Activated T-cell treated with anti-CD3 and anti-CD28 coated beads, Interleukin-2, amount 50 U/mL, for 4 hours (primary cell): ENCODE measurements around the gene BRIP1. TPM values are rescaled to one million over a fixed set of nuclear protein-coding genes. Genes with fewer than 3 reads are reported as not detected.
"Not testable (repeated sequence)": the region's sequence is repeated elsewhere in the genome, so short reads cannot be mapped to it uniquely, and the experiment has no call there.

ENCODE experiments used
- ATAC-seq, 2 donors: fragments of 200-7000 bp; cut with Tn5 transposase; one replicate each; pipeline ENCODE4 v1.10.0; 2021
- DNase-seq: peaks from one replicate; pipeline ENCODE4 v3.0.0-alpha.2; 2020
- H3K27me3 Mint-ChIP-seq: one replicate; pipeline ENCODE4 v1.8.0; 2021; ENCODE audit warnings: low read depth, mixed read lengths
- H3K36me3 Mint-ChIP-seq: one replicate; pipeline ENCODE4 v1.8.0; 2022; ENCODE audit warnings: mixed read lengths; ENCODE audit not compliant: insufficient read depth
- H3K4me1 Mint-ChIP-seq: one replicate; pipeline ENCODE4 v1.8.0; 2021; ENCODE audit warnings: low read depth, mixed read lengths
- H3K4me3 Mint-ChIP-seq: one replicate; pipeline ENCODE4 v1.8.0; 2021; ENCODE audit warnings: mild to moderate bottlenecking, moderate library complexity, mixed read lengths
- H3K9me3 Mint-ChIP-seq: one replicate; pipeline ENCODE4 v1.8.0; 2021; ENCODE audit warnings: mixed read lengths
- total RNA-seq, 3 donors: library from RNA; stranded (reverse); gene quantifications; one replicate each; pipeline ENCODE4 v1.2.1, GENCODE V29; 2021

The BRIP1 gene
- total RNA-seq, 3 donors from 2014 or later = 5.0 to 5.8 (median 5.1) TPM

DNA sequence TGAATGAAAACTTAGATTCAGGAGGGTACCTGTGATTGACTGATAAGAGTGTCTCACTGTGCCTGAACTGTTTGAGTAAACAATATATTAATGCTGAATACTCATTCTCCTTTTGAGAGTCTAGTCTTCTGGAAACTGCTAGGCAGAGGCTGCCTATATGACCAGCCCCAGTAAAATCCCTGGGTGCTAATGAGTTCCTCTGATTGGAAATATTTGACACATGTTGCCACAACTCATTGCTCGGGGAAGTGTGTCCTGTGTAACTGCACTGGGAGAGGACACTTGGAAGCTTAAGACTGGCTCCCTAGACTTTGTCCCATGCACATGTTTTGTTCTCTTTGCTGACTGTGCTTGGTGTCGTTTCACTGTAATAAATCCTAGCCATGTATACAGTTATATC is 163.6 kb downstream of the BRIP1 start:
- H3K27me3 Mint-ChIP-seq = no peaks in the 10 kb centered on the region
- H3K36me3 Mint-ChIP-seq = no peaks in the 10 kb centered on the region
- no peak for DNase-seq
- no peaks in the 10 kb centered on the region for H3K4me1 Mint-ChIP-seq
- H3K9me3 Mint-ChIP-seq = peaks cover 57% of the 10 kb centered on the region
- H3K4me3 Mint-ChIP-seq = no peak overlapping the region
- ATAC-seq = no peak

DNA sequence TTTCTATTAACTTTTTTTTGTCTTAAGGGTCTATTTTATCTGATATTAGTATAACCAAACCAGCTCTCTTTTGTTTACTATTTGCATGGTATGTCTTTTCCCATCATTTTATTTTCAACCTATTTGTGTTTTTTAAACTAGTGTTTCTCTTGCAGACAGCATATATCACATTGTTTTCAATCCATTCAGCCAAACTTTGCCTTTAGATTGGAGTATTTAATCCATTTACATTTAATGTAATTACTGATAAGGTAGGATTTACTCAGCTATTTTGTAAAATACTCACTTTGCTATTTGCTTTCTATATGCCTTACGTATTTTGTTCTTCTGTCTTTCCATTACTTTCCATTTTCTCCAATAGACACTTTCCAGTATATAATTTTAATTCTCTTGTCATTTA is 164.3 kb downstream of the BRIP1 start:
- H3K4me1 Mint-ChIP-seq = no peaks in the 10 kb centered on the region
- ATAC-seq (no peak), DNase-seq (no peak)
- H3K9me3 Mint-ChIP-seq = peaks cover 54% of the 10 kb centered on the region
- no peak overlapping the region for H3K4me3 Mint-ChIP-seq
- H3K36me3 Mint-ChIP-seq = no peaks in the 10 kb centered on the region
- H3K27me3 Mint-ChIP-seq = no peaks in the 10 kb centered on the region

DNA sequence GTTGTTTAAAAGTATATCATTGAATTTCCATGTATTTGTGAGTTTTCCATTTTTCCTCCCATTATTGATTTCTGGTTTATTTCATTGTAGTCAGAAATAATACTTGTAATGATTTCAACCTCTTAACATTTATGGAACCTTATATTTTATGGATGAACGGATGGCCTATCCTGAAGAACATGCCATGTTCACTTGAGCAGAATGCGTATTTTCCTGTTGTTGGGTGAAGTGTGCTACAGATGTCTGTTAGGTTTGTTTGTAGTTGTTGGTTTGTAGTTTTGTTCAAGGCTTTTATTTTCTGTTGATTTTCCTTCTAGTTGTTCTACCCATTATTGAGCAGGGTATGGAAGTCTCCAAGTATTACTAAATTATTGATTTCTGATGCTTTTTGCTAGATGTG is 165.1 kb downstream of the BRIP1 start:
- DNase-seq (no peak), ATAC-seq (no peak)
- H3K27me3 Mint-ChIP-seq = no peaks in the 10 kb centered on the region
- no peaks in the 10 kb centered on the region for H3K4me1 Mint-ChIP-seq
- H3K36me3 Mint-ChIP-seq = no peaks in the 10 kb centered on the region
- H3K9me3 Mint-ChIP-seq = peaks cover 47% of the 10 kb centered on the region
- no peak overlapping the region for H3K4me3 Mint-ChIP-seq

DNA sequence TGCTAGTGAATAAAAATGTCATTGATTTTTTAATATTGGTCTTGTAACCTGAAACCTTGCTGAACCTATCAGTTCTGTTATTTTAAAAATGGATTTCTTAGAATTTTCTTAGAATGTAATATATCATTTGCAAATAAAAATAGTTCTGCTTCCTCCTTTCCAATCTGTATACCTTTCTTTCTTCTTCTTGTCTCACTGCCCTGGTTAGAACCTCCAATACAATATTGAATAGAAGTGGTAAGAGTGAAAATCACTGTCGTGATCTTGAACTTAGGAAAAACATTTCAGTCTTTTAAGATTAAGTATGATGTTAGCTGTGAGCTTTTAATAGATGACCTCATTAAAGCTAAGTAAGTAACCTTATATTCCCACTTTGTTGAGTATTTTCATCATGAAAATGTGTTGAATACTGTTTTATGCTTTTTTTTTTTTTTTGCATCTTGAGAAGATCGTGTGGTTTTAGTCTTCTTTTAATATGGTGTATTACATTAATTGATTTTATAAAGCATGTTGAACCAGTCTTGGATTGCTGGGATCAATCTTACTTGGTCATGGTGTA is 167.5 kb downstream of the BRIP1 start:
- Mint-ChIP-seq H3K27me3 (no peaks in the 10 kb centered on the region), H3K4me3 (no peak overlapping the region), H3K9me3 (peaks cover 32% of the 10 kb centered on the region), H3K36me3 (no peaks in the 10 kb centered on the region), H3K4me1 (no peaks in the 10 kb centered on the region)
- DNase-seq (no peak), ATAC-seq (no peak)

DNA sequence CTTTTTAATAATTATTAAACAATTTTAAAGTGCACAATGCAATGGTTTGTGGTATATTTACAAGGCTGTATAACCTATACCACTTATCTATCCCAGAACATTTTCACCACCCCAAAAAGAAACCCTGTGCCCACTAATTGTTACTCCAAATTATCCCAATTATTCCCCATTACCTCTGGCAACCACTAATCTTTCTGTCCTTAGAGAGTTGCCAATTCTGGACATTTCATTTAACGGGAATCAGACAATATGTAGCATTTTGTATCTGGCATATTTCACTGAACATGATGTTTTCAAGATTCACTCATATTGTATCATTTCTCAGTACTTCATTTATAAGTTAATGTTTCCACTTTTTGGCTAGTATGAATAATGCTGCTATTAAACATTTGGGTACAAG is 169.2 kb downstream of the BRIP1 start:
- no peaks in the 10 kb centered on the region for H3K4me1 Mint-ChIP-seq
- no peak for ATAC-seq
- H3K4me3 Mint-ChIP-seq = no peak overlapping the region
- peaks cover 4% of the 10 kb centered on the region for H3K36me3 Mint-ChIP-seq
- H3K9me3 Mint-ChIP-seq = peaks cover 14% of the 10 kb centered on the region
- H3K27me3 Mint-ChIP-seq = no peaks in the 10 kb centered on the region
- no peak for DNase-seq

DNA sequence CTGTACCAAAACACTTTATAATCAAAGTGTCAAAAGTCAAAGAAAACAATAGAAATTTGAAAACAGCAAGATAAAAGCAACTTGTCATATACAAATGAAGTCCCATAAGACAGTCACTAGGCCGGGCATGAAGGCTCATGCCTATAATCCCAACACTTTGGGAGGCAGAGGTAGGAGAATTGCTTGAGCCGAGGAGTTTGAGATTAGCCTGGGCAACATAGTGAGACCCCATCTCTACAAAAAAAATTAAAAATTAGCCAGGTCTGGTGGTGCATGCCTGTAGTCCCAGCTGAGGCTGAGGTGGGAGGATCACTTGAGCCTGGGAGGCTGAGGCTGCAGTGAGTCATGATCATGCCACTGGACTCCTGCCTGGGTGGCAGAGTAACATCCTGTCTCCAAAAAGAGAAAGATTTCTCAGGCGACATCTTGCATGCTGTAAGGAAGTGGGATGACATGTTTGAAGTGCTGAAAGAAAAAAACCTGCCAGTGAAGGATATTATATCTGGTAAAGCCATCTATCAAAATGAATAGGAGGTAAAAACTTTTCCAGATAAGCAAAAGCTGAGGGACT is 173.6 kb downstream of the BRIP1 start:
- no peak for ATAC-seq
- no peak for DNase-seq
- H3K4me3 Mint-ChIP-seq = no peak overlapping the region

DNA sequence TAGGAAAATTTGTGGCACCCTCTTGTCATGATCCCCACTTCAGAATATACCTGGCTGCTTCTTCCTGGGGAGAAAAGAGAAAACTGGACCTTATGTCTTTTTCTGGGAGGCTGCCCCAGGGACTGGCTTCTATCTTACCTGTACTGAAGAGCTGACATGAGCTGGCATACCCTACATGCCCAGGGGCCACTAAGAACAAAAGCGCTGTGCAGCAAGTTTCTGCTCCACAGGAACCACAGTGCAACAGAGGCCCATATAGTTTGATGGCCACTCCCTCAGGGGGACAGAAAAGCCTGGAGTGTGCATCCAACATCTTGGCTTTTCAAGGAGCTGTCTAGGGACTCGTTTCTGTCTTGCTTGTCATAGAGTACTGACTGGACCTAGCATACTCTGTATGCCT is 175.6 kb downstream of the BRIP1 start:
- Mint-ChIP-seq H3K4me1 (no peaks in the 10 kb centered on the region), H3K4me3 (no peak overlapping the region), H3K36me3 (peaks cover 11% of the 10 kb centered on the region)

More for the DNA sequence above, 173.6 kb downstream of the BRIP1 start:
- Mint-ChIP-seq H3K27me3 (no peaks in the 10 kb centered on the region), H3K4me1 (no peaks in the 10 kb centered on the region), H3K9me3 (no peaks in the 10 kb centered on the region), H3K36me3 (peaks cover 11% of the 10 kb centered on the region)

DNA sequence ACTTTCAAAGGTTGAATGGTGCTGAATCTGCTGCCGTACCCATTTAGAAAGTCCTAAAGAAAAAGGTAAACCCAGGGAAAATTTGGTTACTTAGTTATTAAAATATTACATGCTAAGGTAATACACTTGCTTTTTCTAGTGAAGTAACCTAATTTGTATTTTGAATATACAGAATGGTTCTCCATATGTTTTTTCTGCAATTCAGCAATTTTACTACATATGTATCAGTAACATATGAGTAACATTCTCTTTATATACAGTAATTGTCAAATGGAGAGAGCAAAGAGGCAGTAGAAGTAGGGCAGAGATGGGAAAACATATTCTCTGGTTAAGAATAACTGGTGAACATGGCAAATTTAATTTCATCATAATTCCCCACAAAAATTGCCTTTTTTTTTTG is 177.2 kb downstream of the BRIP1 start:
- H3K4me3 Mint-ChIP-seq = no peak overlapping the region
- H3K9me3 Mint-ChIP-seq = no peaks in the 10 kb centered on the region
- no peak for DNase-seq
- H3K36me3 Mint-ChIP-seq = peaks cover 11% of the 10 kb centered on the region
- no peaks in the 10 kb centered on the region for H3K27me3 Mint-ChIP-seq
- no peaks in the 10 kb centered on the region for H3K4me1 Mint-ChIP-seq
- no peak for ATAC-seq

More for the DNA sequence above, 175.6 kb downstream of the BRIP1 start:
- Mint-ChIP-seq H3K27me3 (no peaks in the 10 kb centered on the region), H3K9me3 (no peaks in the 10 kb centered on the region)
- ATAC-seq (no peak), DNase-seq (no peak)

DNA sequence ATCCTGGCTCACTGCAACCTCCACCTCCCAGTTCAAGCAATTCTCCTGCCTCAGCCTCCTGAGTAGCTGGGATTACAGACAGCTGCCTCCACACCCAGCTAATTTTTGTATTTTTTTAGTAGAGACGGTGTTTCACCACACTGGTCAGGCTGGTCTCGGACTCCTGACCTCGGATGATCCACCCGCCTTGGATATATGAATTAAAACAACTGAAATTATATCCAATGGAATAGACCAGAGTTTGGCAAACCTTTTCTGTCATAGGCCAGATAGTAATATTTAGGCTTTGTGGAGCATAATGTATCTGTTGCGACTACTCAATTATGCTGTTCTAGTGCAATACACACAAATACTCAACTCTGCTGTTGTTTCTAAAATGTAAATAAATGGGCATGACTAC is 178.5 kb downstream of the BRIP1 start:
- ATAC-seq (no peak), DNase-seq (no peak)
- H3K36me3 Mint-ChIP-seq = peaks cover 11% of the 10 kb centered on the region
- no peak overlapping the region for H3K4me3 Mint-ChIP-seq
- H3K9me3 Mint-ChIP-seq = no peaks in the 10 kb centered on the region
- H3K4me1 Mint-ChIP-seq = no peaks in the 10 kb centered on the region
- H3K27me3 Mint-ChIP-seq = no peaks in the 10 kb centered on the region

DNA sequence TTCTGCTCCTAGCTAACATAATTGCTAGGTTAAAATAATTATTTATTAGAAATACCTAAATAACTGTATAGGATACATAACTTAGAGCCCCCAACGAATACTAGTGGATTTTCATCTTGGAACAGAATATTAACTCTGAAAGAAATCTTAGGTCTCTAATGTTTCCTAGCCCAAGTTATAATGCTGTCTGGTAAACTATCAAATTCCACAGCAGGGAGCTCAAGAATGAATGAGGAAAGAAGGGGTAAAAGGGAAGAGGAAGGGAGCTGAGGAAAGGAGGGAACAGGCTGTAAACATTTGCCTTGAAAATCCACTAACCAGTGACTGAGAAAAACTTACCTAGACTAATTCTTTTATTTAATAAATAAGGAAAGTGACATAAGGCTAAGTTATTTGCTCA is 179.2 kb downstream of the BRIP1 start:
- ATAC-seq = no peak
- Mint-ChIP-seq H3K36me3 (peaks cover 7% of the 10 kb centered on the region), H3K27me3 (no peaks in the 10 kb centered on the region), H3K9me3 (no peaks in the 10 kb centered on the region), H3K4me1 (no peaks in the 10 kb centered on the region), H3K4me3 (no peak overlapping the region)
- DNase-seq = no peak

DNA sequence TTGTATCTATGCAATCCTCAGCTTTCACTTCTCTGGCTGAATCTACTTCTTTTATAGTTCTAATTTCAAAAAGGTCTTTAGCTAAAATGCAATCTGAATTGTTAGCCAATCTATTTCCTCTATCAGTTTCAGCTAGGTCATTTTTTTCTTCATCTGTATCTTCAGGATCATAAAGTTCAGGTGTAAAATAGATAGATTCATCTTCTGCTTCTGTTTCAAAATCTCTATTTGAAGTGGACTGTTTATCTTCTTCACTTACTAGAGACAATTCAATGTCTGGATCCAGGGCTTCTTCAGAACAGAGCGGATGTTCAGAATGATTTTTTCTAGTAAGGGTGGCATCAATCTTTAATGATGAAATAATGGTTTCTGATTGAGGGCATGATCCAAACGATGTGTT is 179.9 kb downstream of the BRIP1 start:
- peaks cover 6% of the 10 kb centered on the region for H3K36me3 Mint-ChIP-seq
- no peaks in the 10 kb centered on the region for H3K27me3 Mint-ChIP-seq
- no peaks in the 10 kb centered on the region for H3K9me3 Mint-ChIP-seq
- DNase-seq = no peak
- no peaks in the 10 kb centered on the region for H3K4me1 Mint-ChIP-seq
- no peak for ATAC-seq
- no peak overlapping the region for H3K4me3 Mint-ChIP-seq

DNA sequence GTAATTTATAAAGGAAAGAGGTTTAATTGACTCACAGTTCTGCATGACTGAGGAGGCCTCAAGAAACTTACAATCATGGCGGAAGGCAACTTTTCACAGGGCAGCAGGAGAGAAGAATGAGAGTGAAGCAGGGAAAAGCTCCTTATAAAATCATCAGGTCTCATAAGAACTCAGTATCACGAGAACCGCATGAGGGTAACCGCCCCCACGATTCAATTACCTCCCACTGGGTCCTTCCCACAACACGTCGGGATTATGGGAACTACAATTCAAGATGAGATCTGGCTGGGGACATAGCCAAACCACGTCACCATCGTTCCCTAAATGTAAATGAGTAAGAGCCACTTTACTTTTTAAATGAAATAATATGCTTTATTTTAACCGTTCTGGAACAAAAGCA is 182.4 kb downstream of the BRIP1 start:
- no peaks in the 10 kb centered on the region for H3K9me3 Mint-ChIP-seq
- DNase-seq (no peak), ATAC-seq (no peak)
- H3K36me3 Mint-ChIP-seq = no peaks in the 10 kb centered on the region
- no peaks in the 10 kb centered on the region for H3K4me1 Mint-ChIP-seq
- H3K4me3 Mint-ChIP-seq = no peak overlapping the region
- H3K27me3 Mint-ChIP-seq = no peaks in the 10 kb centered on the region

DNA sequence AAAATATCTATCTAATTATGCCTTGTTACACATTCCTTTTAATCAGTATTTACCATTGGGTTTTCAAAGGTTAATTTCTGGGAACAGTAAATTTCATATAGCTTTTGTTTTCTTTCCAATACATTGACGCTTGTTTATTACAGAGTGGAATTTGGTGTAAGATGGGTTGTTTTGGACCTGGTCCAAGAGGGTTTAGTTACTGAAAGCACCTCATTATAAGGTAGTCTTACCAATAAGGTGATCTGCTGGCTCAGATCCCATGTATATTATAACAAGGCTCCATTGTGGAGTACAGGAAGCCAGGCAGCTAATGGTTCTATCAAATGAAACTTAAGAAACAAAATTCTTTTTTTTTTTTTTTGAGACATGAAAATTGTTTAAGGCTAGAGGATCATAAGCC is 185.0 kb downstream of the BRIP1 start:
- Mint-ChIP-seq H3K4me1 (no peaks in the 10 kb centered on the region), H3K9me3 (no peaks in the 10 kb centered on the region), H3K4me3 (no peak overlapping the region), H3K36me3 (no peaks in the 10 kb centered on the region), H3K27me3 (peaks cover 6% of the 10 kb centered on the region)
- no peak for ATAC-seq
- no peak for DNase-seq

DNA sequence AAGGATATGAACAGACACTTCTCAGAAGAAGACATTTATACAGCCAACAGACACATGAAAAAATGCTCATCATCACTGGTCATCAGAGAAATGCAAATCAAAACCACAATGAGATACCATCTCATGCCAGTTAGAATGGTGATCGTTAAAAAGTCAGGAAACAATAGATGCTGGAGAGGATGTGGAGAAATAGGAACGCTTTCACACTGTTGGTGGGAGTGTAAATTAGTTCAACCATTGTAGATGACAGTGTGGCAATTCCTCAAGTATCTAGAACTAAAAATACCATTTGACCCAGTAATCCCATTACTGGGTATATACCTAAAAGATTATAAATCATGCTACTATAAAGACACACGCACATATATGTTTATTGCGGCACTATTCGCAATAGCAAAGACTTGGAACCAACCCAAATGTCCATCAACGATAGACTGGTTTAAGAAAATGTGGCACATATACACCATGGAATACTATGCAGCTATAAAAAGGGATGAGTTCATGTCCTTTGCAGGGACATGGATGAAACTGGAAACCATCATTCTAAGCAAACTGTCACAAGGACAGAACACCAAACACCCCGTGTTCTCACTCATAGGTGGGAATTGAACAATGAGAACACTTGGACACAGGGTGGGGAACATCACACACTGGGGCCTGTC is 186.0 kb downstream of the BRIP1 start:
- H3K4me3 Mint-ChIP-seq, H3K9me3 Mint-ChIP-seq, H3K36me3 Mint-ChIP-seq, ATAC-seq, H3K27me3 Mint-ChIP-seq, H3K4me1 Mint-ChIP-seq, DNase-seq: not testable (repeated sequence)

DNA sequence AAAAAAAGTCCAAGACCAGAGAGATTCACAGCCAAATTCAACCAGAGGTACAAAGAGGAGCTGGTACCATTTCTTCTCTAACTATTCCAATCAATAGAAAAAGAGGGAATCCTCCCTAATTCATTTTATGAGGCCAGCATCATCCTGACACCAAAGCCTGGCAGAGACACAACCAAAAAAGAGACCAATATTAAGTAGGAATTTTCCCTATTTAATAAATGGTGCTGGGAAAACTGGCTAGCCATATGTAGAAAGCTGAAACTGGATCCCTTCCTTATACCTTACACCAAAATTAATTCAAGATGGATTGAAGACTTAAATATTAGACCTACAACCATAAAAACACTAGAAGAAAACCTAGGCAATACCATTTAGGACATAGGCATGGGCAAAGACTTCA is 186.8 kb downstream of the BRIP1 start:
- H3K27me3 Mint-ChIP-seq, ATAC-seq, H3K4me3 Mint-ChIP-seq, H3K9me3 Mint-ChIP-seq, H3K4me1 Mint-ChIP-seq, H3K36me3 Mint-ChIP-seq, DNase-seq: not testable (repeated sequence)
